Stimulated activated naive B cell treated with anti-CD40 and anti-IgM and Interleukin-4, amounts not matched to agents 10 μg/mL and 1 μg/mL and 100 μg/mL, for 72 hours (primary cell): ENCODE data around the gene CYP4F12.

Source experiments
- ATAC-seq, 2 donors: fragments of 150-1000 bp; cut with Tn5 transposase; replicated peaks; 2 replicates each; pipeline ENCODE4 v1.10.0; 2021; ENCODE audit warnings: moderate library complexity in 1 of 2
- DNase-seq: peaks from one replicate; pipeline ENCODE4 v3.0.0; 2021
- H3K27ac Mint-ChIP-seq: one replicate; pipeline ENCODE4 v1.8.0; 2022; ENCODE audit warnings: mild to moderate bottlenecking, mixed read lengths
- H3K27me3 Mint-ChIP-seq, 2 donors: one replicate each; pipeline ENCODE4 v1.8.0; 2022; ENCODE audit warnings: mixed read lengths in 2 of 2
- H3K36me3 Mint-ChIP-seq, 2 donors: one replicate each; pipeline ENCODE4 v1.8.0; 2022; ENCODE audit warnings: mixed read lengths in 2 of 2, mild to moderate bottlenecking in 1 of 2
- H3K4me1 Mint-ChIP-seq, 2 donors: one replicate each; pipeline ENCODE4 v1.8.0; 2022; ENCODE audit warnings: mixed read lengths in 2 of 2, mild to moderate bottlenecking in 1 of 2
- H3K4me3 Mint-ChIP-seq, 2 donors: one replicate each; pipeline ENCODE4 v1.8.0; 2022; ENCODE audit warnings: mild to moderate bottlenecking in 2 of 2, mixed read lengths in 2 of 2, moderate library complexity in 1 of 2
- H3K9me3 Mint-ChIP-seq, 2 donors: one replicate each; pipeline ENCODE4 v1.8.0; 2022; ENCODE audit warnings: mixed read lengths in 2 of 2, mild to moderate bottlenecking in 1 of 2

The CYP4F12 gene

DNA sequence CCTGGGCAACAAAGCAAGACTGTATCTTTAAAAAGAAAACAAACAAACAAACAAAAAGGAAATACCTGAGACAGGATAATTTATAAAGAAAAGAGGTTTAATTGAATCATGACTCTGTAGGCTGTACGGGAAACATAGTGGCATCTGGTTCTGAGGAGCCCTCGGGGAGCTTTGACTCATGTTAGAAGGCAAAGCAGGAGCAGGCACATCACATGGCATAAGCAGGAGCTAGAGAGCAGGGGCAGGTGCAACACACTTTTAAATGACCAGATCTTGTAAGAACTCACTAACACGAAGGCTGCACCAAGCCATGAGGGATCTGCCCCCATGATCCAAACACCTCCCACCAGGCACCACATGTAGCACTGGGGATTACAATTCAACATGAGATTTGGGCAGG lies 41.8 kb downstream of the CYP4F12 start:
- Mint-ChIP-seq H3K36me3 (no peaks in the 10 kb centered on the region), H3K9me3 (peaks cover 9 to 12% of the 10 kb centered on the region in 2 donors), H3K4me3 (no peak overlapping the region), H3K27ac (no peak overlapping the region), H3K4me1 (peaks cover 0 to 2% of the 10 kb centered on the region in 2 donors), H3K27me3 (peaks cover 46 to 49% of the 10 kb centered on the region in 2 donors)
- ATAC-seq (no peak), DNase-seq (no peak)

- Mint-ChIP-seq H3K27me3 (peaks cover 36 to 41% of the 10 kb centered on the region in 2 donors), H3K9me3 (peaks cover 7 to 12% of the 10 kb centered on the region in 2 donors)
These were observed 42.8 kb downstream of the CYP4F12 start for GRCh38 chr19:15715642-15716041.

DNA sequence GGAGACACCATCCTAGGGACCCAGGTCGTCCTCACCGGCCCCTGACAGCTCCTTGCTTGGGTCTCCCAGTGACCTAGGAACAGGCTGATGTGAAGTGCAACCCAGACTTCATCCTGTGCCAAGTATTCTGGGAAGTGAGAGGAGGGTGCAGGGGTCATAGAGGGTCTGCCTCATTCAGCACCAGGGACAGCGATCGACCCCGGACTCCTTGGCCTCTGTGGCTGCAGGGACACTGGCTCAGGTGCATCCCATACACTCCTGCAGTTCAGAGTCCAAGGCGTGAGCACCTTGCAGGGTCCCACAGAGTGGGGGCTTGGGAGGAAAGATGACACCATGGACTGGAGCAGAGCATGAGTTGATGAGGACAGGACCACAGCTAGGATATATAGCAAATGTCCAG lies 44.9 kb downstream of the CYP4F12 start:
- Mint-ChIP-seq H3K4me1 (peaks cover 0 to 2% of the 10 kb centered on the region in 2 donors), H3K4me3 (no peak overlapping the region), H3K27me3 (peaks cover 26 to 43% of the 10 kb centered on the region in 2 donors), H3K36me3 (no peaks in the 10 kb centered on the region), H3K27ac (no peak overlapping the region), H3K9me3 (no peaks in the 10 kb centered on the region)
- ATAC-seq: no peak
- no peak for DNase-seq

More at GRCh38 chr19:15715642-15716041, 42.8 kb downstream of the CYP4F12 start:
- DNase-seq (no peak), ATAC-seq (no peak)
- Mint-ChIP-seq H3K36me3 (no peaks in the 10 kb centered on the region), H3K4me1 (peaks cover 0 to 2% of the 10 kb centered on the region in 2 donors), H3K27ac (no peak overlapping the region), H3K4me3 (no peak overlapping the region)

- ATAC-seq: no peak
- no peak for DNase-seq
- Mint-ChIP-seq H3K27ac (no peak overlapping the region), H3K36me3 (no peaks in the 10 kb centered on the region), H3K9me3 (no peaks in the 10 kb centered on the region), H3K4me3 (no peak overlapping the region), H3K27me3 (peaks cover 40 to 54% of the 10 kb centered on the region in 2 donors), H3K4me1 (peaks cover 0 to 2% of the 10 kb centered on the region in 2 donors)
These were observed 48.4 kb downstream of the CYP4F12 start for GRCh38 chr19:15721268-15721667.

- Mint-ChIP-seq H3K36me3 (no peaks in the 10 kb centered on the region), H3K27ac (no peak overlapping the region)
These were observed 50.1 kb downstream of the CYP4F12 start for GRCh38 chr19:15722956-15723355.

GRCh38 chr19:15727724-15728123 lies 54.8 kb downstream of the CYP4F12 start, which contains the start of gene OR10H2:
TSS of gene OR10H2 (plus strand) at chr19:15728024. CDS start at chr19:15728044, 20 bp downstream.
- no peak within 1 kb of the TSS for H3K27ac Mint-ChIP-seq
- no peaks in the 10 kb centered on the region for H3K4me1 Mint-ChIP-seq
- DNase-seq: no peak
- H3K36me3 Mint-ChIP-seq: no peaks in the 10 kb centered on the region
- ATAC-seq: no peak
- H3K27me3 Mint-ChIP-seq: peaks cover 49 to 63% of the 10 kb centered on the region in 2 donors
- H3K4me3 Mint-ChIP-seq: no peak within 1 kb of the TSS
- no peaks in the 10 kb centered on the region for H3K9me3 Mint-ChIP-seq

More at GRCh38 chr19:15722956-15723355, 50.1 kb downstream of the CYP4F12 start:
- peaks cover 0 to 2% of the 10 kb centered on the region in 2 donors for H3K4me1 Mint-ChIP-seq
- H3K27me3 Mint-ChIP-seq: peaks cover 46 to 49% of the 10 kb centered on the region in 2 donors
- H3K4me3 Mint-ChIP-seq: no peak overlapping the region
- no peak for DNase-seq
- H3K9me3 Mint-ChIP-seq: no peaks in the 10 kb centered on the region
- ATAC-seq: no peak

GRCh38 chr19:15730538-15730937 lies 57.7 kb downstream of the CYP4F12 start:
- Mint-ChIP-seq H3K27me3 (peaks cover 54 to 66% of the 10 kb centered on the region in 2 donors), H3K4me3 (no peak overlapping the region), H3K36me3 (no peaks in the 10 kb centered on the region), H3K27ac (no peak overlapping the region), H3K9me3 (no peaks in the 10 kb centered on the region), H3K4me1 (no peaks in the 10 kb centered on the region)
- DNase-seq (no peak), ATAC-seq (no peak)

DNA sequence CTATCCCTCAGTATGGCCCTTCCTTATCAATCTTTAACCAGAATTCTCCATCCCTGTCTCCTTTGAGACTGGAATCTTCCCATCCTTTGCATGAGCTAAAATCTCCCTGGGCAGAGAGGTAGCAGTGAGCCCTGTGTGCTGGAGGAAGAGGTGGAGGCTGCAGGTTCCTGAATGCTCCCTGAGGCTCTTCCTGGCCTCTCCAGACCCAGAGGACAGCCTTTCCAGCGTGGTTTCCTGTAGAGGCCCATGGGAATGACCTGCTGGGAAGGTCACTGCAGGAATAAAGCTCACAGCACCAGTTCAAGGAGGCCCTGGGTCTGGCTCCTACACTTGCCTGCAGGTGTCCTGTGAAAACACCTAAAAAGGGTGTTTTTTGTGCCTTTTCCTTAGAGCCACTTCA lies 59.5 kb downstream of the CYP4F12 start:
- Mint-ChIP-seq H3K4me3 (no peak overlapping the region), H3K27ac (no peak overlapping the region), H3K27me3 (peaks cover 42 to 53% of the 10 kb centered on the region in 2 donors), H3K9me3 (no peaks in the 10 kb centered on the region), H3K4me1 (no peaks in the 10 kb centered on the region), H3K36me3 (no peaks in the 10 kb centered on the region)
- no peak for ATAC-seq
- DNase-seq: no peak

GRCh38 chr19:15733895-15734294 lies 61.0 kb downstream of the CYP4F12 start:
- no peak for ATAC-seq
- Mint-ChIP-seq H3K4me3 (no peak overlapping the region), H3K27me3 (peaks cover 31 to 38% of the 10 kb centered on the region in 2 donors)

DNA sequence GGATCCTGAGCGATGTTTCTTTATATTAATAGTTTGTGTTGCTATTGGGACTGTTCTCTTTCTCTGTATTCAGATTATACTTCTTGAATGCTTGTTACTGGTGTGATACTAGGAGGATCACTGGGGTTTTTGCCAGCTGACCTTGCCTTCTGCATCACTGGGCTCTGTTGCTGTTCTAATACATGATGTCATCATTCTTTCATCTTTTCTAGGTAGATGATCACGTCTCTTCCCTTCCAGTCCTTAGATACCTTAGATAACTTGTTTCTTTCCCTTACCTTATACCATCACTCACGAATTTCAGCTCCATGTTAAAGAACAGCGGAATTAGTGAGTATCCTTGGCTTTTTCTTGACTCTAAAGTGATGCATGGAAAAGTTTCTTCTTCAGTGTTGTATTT lies 64.8 kb downstream of the CYP4F12 start, which contains the start of gene OR10H3:
Gene OR10H3 (plus strand): TSS at position 264 of the 400 bp plus-strand sequence. CDS start 3,408 bp downstream, outside the sequence.
- DNase-seq (no peak), ATAC-seq (no peak)
- Mint-ChIP-seq H3K27ac (no peak within 1 kb of the TSS), H3K9me3 (peaks cover 13% of the 10 kb centered on the region in 2 donors), H3K4me1 (no peaks in the 10 kb centered on the region), H3K27me3 (peaks cover 35 to 36% of the 10 kb centered on the region in 2 donors), H3K4me3 (no peak within 1 kb of the TSS), H3K36me3 (peaks cover 0 to 5% of the 10 kb centered on the region in 2 donors)

More at GRCh38 chr19:15733895-15734294, 61.0 kb downstream of the CYP4F12 start:
- no peak for DNase-seq
- Mint-ChIP-seq H3K9me3 (no peaks in the 10 kb centered on the region), H3K4me1 (no peaks in the 10 kb centered on the region), H3K36me3 (no peaks in the 10 kb centered on the region), H3K27ac (no peak overlapping the region)

GRCh38 chr19:15740785-15741184 lies 67.9 kb downstream of the CYP4F12 start:
- H3K4me3 Mint-ChIP-seq: no peak overlapping the region
- DNase-seq (no peak), ATAC-seq (no peak)
- H3K27me3 Mint-ChIP-seq: peaks cover 26 to 31% of the 10 kb centered on the region in 2 donors
- peaks cover 0 to 5% of the 10 kb centered on the region in 2 donors for H3K36me3 Mint-ChIP-seq
- peaks cover 13% of the 10 kb centered on the region in 2 donors for H3K9me3 Mint-ChIP-seq
- no peaks in the 10 kb centered on the region for H3K4me1 Mint-ChIP-seq
- no peak overlapping the region for H3K27ac Mint-ChIP-seq
